ENCODE data around the gene ARL15. TPM values are rescaled to one million over a fixed set of nuclear protein-coding genes. Genes with fewer than 3 reads are reported as not detected.
"Not testable (repeated sequence)": the region's sequence is repeated elsewhere in the genome, so short reads cannot be mapped to it uniquely, and the experiment has no call there.

Gene ARL15
- polyA plus RNA-seq, 4 donors = 25.7 to 39.3 (median 30.9) TPM

DNA sequence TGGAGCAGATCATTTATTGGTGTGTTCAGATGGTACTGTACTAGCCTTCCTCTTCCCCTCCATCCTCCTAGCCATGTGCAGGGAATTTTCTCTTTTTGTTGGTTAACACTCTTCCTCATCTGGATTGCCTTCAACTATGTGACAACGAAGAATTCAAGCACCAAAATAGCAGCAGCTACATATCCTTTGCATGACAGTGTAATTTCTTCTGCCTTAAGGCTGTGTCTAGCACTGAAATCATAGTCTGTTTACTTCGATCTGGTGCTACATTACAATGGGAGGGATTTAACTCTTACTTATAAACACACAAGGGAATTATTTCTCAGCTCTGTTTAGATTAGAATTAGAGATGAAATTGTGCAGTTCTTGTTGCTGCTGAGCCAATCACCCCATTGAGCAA is 260.4 kb downstream of the ARL15 start:
- DNase-seq (ENCODE audit: low read depth in 4 of 4, low spot score in 3 of 4) = no peak

DNA sequence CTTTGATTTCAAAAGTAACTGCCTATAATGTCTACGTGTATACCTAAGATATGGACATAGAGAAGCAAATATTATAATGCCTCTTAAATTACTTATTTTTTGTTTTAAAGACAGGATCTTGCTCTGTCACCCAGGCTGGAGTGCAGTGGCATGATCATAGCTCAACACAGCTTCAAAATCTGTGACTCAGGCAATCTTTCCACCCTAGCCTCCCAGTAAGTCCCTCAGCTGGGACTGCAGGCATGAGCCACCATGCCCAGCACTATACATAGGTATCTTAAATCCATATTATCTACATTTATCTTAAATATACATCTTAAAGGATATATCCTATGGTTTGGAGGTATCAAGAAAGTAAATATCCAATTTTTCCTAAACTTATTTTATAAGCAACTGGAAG is 261.2 kb downstream of the ARL15 start:
- DNase-seq (ENCODE audit: low read depth in 4 of 4, low spot score in 3 of 4) = no peak

DNA sequence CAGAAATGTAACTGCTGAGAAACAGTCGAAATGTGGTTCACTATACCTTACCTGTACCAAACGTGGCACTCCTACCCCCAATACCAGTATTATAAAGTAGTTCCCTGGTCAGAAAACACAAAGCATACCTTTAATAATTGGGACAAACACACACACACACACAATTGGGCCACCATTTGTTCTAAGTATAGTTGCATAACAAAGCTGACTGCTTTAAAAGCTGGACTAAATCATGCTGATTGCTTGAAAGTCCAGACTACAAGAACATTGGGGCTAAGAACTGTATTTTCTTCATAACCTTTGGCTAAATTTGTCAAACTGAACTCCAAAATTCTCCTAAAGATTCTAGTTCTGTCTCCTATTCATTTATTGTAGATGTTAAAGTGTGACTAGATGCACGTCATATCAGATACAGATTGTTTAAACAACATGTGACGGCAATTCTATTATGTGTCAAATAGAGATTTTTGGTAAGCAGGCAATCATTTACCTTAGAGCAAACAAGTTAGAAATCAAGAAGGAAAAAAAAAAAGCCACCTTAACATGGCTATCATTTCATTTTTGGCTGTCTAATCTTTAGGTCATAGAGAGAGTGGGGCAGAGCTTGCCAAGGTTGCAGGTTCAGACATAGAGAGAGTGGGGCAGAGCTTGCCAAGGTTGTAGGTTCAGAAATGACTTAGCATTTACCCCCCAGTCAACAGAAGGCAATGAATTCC is 265.1 kb downstream of the ARL15 start:
- DNase-seq (ENCODE audit: low read depth in 4 of 4, low spot score in 3 of 4) = no peak

DNA sequence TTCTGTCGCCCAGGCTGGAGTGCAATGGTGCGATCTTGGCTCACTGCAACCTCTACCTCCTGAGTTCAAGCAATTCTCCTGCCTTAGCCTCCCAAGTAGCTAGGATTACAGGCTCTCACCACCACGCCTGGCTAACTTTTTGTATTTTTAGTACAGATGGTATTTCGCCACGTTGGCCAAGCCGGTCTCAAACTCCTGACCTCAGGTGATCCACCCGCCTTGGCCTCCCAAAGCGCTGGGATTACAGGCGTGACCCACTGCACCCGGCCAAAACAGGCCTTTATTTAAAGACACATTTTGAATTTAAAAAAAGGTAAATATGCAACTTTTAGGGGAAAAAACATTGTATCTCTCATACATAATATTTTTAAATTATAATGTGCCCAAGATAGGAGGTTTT is 266.1 kb downstream of the ARL15 start:
- DNase-seq (ENCODE audit: low read depth in 4 of 4, low spot score in 3 of 4) = not testable (repeated sequence)

DNA sequence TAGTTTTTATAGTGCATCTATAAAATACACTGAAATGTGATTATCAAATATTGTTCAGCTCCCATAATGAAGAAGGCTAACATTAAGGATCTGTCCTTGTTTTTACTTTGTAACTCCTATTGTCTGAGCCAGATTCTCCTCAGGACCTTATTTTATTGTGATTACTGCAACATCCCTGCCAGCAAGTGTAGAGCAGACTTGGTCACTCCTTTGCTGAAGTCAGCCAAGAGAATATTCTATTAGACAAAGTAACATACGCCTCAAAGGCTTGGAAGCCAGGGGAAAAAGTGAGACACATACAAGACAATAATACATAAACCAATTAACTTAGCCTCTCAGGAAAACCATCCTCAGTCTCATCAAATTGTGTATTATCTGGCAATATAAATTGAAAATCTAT is 269.6 kb downstream of the ARL15 start:
- no peak for DNase-seq (ENCODE audit: low read depth in 4 of 4, low spot score in 3 of 4)

DNA sequence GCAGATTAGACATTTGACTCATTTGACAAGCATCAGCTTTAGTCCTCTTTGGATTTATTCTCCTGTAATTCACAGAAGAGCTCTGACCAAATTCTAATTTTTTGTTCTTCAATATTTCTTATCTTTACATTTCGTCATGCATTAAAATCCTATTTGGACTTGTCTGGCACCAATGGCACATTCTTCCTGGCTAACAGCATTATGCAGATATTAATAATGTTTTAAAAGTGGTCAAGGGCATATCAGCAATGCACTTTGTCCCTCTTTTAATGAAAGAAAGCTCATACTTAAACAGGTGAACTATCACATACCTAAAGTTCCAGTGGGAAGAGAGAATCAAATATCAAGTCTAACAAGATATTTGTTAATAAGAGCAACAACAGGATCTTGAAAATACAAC is 270.4 kb downstream of the ARL15 start:
- no peak for DNase-seq (ENCODE audit: low read depth in 4 of 4, low spot score in 3 of 4)

DNA sequence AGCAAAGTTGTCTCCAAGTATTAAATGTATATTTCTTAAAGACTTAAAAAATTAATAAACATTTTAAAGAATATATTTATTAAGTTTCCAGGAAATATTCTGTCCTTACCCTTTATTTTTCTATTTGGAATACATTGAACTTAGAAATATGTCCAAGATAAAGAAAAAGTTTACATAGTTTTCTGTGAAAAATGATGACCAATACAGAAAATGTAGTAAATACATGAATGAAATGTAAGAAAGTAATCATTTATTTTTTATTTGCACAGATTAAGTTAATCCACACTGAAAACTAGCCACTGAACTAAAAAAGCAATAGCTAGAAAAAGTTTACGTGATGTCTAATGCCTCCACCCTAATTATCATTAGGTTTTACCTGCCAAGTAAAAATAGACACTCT is 273.2 kb downstream of the ARL15 start:
- no peak for DNase-seq (ENCODE audit: low read depth in 4 of 4, low spot score in 3 of 4)

DNA sequence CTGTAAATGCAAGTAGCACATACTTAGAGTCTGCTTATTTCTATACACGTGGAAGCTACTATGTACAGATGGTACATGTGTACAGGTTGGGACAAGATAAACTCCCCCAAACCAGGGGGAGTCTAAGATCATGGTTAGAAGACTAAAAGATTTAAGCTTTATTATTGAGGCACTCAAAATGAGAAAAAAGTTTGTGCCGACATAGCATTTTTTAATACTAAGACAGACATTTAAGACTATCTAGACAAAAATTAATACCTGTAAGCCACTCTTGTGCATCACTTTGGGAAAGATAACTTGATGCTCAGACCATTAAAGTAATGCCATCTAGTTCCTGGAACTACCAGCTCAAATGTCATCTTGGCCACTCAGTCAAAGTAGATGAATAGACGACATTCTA is 279.4 kb downstream of the ARL15 start:
- no peak for DNase-seq (ENCODE audit: low read depth in 4 of 4, low spot score in 3 of 4)

DNA sequence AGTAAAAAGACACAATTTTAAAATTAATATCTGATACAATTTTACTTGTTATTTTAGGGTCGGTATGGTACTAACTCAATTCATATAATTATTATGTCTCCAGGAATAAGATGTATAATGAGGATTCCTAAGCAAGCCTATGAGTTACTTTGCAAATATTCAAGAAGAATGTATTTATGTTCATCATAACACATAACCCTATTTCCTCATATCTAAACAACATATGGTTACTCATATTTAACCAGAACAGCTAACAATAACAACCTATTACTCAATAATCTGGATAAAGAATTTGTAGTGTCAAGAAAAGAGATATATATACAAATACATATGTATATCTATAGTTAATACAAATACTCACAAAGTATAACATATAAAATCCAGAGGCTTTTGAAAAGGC is 285.9 kb downstream of the ARL15 start:
- DNase-seq (ENCODE audit: low read depth in 4 of 4, low spot score in 3 of 4) = no peak

DNA sequence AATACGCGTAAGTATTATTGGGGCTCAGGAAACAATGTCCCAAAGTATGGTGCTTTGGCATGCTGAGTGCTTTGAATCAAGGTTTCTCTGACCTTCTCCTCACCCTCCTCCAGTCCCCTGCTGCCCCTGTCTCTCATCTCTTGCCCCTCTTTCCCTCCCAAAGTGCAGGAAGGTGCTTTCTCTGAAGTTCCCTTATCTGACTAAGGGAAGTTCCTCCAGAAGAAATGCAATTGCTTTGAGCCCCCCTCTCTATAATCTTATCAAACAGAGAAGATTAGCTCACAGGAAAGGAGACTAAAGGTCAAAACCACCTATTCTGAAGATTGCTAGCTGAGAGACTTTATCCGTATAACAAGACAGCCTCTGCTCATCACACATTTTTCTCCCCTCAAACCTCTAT is 288.1 kb downstream of the ARL15 start:
- no peak for DNase-seq (ENCODE audit: low read depth in 4 of 4, low spot score in 3 of 4)

DNA sequence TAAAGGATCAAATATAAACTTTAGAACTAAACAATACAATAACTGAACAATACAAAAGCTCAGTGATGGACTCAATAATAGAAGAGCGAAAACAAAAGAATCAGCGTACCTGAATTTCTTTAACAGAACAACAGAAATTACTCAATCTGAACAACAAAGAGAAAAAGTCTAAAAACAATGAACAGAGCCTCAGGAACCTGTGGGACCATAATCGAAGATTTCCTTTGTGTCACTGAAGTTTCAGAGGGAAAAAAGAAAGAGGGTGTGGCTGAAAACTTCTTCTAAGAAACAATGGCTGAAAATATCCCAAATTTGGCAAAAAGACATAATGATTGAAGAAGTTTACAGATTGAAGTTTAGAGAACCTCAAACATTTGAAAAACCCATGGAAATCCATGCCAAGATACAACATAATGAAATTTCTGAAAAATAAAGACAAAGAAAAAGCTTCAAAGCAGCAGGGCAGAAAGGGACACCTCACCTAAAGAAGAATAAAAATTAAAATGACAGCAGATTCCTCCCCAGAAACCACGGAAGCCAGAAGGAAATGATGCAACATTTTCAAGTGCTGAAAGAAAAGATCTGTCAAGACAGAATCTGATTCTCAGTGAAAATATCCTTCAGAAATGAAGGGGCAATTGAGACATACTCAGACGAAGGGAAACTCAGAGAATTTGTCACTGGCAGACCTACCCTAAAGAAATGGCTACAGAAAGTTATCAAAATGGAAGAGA is 288.8 kb downstream of the ARL15 start:
- no peak for DNase-seq (ENCODE audit: low read depth in 4 of 4, low spot score in 3 of 4)

DNA sequence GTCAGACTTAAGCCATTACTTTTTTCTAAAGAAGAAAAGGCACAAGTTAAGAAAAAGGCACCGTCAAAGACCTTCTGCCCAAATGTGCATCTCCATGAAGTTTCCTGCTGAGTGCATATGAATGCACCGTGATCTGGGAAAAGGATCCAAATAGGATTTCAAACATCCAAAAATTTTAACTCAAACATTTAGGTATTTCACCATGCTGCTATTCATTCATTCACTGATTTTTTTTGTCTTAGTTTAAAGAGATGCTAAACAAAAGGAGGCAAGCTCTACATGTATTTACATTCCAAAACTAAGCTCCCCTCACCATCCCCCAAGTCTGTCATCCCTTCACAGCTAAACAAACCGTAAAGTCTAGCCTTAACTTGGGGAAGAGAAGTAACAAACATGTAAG is 291.9 kb downstream of the ARL15 start:
- no peak for DNase-seq (ENCODE audit: low read depth in 4 of 4, low spot score in 3 of 4)

DNA sequence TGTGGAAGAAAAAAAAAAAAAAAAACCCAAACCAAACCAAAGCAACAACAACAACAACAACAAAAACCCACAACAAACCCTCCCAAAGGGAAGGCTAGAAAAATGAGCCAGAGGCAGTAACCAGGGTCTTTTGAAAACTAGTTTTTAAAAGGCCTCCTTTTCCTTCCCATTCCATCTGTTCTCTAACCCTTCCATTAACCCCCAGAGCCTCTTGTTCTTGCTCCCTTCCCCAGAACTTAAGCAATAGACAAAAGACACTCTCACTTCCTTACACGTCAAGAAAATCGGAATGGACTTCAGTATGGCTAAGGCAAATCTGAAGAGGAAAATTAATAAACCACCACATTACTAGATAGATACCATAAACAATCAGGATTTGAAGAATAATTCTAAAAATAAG is 292.8 kb downstream of the ARL15 start:
- DNase-seq (ENCODE audit: low read depth in 4 of 4, low spot score in 3 of 4) = no peak

DNA sequence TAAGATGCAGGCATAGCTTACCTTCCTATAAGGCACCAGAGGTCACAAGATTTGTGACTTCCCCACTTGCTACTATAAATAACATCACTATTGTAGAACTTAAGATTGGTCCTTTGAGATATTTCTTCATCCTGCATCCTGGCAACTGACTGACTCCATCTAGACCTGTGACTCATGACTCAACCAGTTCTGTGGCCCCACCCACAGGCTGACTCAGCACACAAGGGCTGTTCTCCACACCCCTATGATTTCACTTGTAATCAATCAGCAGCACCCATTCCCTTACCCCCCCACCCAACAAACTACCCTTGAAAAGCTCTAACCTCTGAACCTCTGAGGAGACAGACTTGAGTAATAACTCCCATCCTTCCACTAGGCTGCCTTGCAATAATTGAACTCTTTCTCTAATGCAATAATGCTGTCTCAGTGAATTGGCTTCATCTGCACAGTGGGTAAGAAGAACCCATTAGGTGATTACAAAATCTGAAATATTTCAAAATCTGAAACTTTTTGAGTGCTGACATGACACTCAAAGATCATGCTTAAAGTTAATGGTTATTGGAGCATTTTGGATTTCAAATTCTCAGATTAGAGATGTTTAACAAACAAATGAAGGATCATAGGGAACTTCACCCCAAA is 296.7 kb downstream of the ARL15 start:
- DNase-seq (ENCODE audit: low read depth in 4 of 4, low spot score in 3 of 4) = no peak

DNA sequence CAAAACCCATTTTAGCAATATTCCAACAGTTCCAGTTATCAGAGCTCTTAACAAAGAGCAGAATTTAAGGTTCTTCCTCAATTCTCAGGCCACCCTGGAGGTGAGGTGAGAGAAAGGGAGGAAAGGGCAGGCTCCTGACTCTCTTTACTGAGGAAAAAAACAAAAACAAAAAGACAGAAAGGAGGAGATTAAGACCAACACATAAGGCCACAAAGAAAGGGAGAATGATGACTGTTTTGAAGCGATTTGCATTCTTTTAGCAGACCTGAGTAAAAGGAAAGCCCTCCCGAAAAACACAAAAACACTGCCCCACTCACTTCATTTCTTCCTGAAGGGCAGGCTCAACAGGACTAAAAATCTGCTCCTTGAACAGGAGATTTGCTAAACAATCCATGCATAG is 300.5 kb downstream of the ARL15 start:
- DNase-seq (ENCODE audit: low read depth in 4 of 4, low spot score in 3 of 4) = no peak

DNA sequence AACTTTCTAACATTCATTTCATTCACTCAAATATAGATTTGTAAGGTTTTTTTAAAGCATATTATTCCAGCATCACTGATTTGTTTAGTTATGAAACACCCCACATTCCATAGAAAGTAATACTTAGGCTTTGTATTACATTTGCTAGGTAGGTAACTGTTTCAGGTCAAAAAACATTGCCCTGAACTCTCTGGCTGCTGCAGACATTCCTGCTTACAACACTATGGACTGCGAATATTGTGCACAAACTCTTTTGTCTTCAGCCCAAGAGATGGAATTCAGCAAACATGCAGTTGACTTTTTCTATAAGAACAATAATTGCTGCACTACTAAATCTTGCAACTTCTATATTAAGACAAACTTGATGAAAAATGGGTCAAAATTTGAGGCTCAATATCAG is 301.0 kb downstream of the ARL15 start:
- no peak for DNase-seq (ENCODE audit: low read depth in 4 of 4, low spot score in 3 of 4)

DNA sequence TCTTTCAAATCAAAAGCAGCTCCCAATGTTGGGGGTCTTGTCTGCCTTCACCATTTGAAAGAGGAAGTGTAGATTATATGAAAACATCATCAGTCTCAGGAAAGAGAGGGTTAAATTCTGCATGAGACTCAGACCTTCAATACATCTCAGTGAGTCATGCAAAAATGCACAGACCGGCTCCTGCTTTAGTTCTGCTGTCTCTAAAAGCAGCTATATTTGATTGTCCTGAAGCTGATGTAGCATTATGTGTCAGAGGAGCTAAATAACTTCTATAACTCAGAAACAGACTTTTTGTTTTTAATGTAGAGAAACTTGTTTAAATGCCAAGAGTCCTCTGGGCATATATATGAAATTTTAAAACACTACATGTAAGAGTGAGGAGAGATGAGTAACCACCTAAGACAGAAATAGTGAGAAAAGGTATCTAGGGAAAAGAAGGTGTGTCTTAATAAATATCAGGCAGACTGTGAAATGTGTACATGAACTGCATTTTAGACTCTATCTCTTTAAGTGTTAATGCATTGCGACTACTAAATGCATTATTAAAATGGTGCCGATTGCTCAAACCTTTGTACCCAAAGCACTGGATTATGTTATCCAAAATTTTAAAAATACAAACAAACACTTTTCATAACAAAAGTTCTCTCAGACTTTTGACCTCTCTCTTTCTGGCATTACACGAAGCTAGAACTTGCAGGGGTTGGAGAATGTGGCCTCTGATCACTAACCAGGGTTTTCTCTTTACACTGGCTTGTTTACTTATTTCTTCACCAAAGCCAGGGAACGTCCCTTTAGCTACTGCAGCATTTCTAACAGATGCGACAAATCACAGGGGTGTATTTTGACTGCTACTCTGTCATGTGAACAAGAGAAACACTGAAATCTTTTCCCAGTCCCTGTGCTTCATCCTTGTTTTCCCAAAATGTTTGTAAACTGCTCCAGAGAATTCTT is 302.3 kb downstream of the ARL15 start:
- no peak for DNase-seq (ENCODE audit: low read depth in 4 of 4, low spot score in 3 of 4)

DNA sequence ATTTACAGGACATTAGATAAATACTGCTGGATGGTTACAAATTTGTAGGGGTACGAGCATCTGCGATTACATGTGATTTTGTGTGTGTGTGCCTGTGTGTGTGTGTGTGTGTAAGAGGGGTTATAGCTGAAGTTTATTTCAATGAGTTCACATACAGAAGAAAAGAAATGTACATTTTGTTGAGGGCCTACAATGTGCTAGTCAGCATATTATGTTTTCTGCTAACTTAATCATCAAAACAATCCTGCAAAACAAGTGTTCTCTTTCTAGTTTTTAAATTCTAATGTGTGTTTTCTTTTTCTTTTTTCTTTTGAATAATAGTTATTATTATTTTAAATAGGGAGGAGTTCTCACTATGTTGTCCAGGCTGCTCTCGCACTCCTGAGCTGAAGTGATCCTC is 305.7 kb downstream of the ARL15 start:
- DNase-seq (ENCODE audit: low read depth in 4 of 4, low spot score in 3 of 4) = no peak

DNA sequence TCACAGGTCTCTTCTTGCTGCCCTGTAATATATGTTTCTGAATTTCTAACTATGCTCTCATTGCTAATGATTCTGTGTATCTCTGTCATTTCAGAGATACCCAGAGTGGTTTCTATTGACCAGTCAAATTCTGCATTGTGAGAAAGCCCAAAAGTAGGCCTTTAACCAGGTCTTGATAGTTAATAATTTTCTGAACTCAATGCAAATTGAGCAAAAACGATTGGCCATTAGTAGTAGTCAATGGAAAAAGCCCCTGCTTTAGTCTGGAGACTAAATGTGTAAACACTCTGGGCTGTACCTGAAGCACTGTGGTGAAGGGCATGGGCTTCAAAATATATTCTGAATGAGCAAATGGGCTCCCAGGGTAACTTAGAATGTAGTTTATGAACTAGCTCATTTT is 307.6 kb downstream of the ARL15 start:
- no peak for DNase-seq (ENCODE audit: low read depth in 4 of 4, low spot score in 3 of 4)

DNA sequence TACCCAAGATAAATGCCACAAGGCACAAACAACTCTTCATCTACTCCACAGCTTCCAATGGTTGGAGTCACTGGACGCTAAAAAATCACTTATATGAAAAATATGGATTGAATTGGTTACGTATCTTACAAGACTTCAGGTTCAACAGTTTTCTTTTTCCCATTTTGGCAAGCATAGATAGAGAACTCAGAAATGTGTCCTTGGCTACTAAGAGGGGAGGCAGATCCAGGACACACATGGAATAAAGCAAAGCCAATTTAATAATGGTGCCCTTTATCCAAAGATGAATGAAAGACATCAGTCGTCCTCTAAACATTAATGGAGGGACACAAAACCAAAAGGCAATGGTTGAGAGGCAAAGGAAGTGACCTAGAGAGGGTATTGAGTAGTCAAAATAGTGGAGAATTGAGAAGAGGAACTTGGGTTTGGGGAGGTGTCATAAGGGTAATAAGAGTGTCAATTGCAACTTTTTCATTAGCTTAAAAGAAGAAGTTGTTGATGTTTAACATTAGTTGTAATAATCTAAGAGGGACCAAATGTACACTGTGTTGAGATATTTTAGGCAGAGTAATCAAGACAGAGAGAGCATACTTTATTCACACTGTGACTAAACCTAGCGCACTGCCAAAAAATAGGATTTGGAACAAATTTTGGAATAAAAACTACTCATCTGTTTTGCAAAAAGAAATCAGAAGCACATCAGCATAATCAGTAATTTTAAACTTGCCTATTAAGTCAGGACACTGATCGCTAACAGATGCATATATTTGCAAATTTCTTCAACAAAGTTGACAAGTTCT is 308.2 kb downstream of the ARL15 start:
- no peak for DNase-seq (ENCODE audit: low read depth in 4 of 4, low spot score in 3 of 4)

Data from left renal pelvis (tissue), 4 donors.